DMS153 treated with DMSO at 0.1 percent for 48 hours (cell line): ENCODE results near the gene CCDC78.

Experiments used
- DNase-seq: peaks from one replicate; lab custom pipeline; 2025; ENCODE audit not compliant: unreplicated experiment; lab: John Stamatoyannopoulos, UW

The CCDC78 gene

GRCh38 chr16:711548-712320 lies 14.5 kb downstream of the CCDC78 start:
- peak; percentile 37 for DNase-seq

DNA sequence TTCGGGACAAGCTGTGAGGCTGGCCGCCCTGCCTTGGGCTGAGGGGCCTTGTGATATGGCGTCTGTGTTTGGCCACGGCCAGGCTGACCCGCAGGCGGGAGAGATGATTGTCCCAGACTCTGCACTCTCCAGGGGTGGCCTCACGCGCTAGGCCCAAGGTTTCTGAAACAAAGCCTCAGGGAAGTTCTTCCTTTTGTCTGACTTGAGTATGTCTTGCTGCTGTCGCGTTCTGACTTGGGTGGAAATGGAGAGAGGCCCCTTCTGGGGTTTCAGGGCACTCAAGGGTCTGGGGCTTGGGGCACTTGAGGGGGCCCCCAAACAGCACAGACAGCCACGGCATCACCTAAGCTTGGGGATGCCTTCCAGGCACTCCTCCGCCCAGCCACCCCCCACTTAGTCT lies 15.2 kb downstream of the CCDC78 start:
- no peak for DNase-seq

GRCh38 chr16:710500-711075 lies 15.7 kb downstream of the CCDC78 start:
- DNase-seq = no peak

GRCh38 chr16:709566-710499 lies 16.4 kb downstream of the CCDC78 start:
- DNase-seq = peak; percentile 72

- DNase-seq = no peak
Observed at GRCh38 chr16:708959-709358, 17.3 kb downstream of the CCDC78 start.

DNA sequence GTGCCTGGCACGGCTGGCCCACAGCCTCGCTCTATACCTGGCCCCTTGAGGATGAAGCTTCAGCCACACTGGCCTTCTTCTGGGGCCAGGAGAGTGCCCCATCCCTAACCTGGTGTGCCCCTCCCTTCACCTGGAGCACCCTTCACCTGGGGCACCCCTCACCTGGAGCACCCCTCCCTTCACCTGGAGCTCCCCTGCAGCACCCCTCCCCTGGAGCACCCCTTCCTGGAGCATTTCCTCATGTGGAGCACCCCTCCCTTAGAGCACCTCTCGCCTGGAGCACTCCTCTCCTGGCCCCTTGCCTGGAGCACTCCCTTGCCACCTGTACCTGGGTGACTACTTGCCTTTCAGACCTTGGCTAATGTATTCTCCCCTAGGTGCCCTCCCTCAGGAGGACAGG lies 18.2 kb downstream of the CCDC78 start:
- DNase-seq = no peak

DNA sequence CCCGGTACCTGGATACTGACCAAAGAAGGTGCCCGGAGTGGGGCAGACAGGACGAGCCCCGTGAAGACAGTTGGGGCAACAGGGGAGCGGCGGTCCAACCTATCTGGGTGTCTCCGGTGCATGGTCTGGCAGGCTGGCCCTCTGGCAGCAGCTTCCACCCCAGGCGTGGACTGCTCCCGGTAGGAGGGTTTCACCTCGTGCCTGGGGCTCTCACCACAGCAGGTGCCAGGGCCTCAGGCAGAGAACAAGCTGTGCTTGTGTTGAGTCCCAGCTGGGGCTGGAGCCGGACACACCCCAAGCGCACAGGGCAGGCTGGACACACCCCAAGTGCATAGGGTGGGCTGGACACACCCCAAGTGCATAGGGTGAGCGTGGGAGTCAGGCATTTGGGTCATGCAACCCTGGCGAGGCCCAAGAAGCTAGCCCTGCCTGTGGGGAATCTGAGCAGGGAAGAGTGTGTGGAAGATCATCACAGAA lies 19.1 kb downstream of the CCDC78 start:
- no peak for DNase-seq

DNA sequence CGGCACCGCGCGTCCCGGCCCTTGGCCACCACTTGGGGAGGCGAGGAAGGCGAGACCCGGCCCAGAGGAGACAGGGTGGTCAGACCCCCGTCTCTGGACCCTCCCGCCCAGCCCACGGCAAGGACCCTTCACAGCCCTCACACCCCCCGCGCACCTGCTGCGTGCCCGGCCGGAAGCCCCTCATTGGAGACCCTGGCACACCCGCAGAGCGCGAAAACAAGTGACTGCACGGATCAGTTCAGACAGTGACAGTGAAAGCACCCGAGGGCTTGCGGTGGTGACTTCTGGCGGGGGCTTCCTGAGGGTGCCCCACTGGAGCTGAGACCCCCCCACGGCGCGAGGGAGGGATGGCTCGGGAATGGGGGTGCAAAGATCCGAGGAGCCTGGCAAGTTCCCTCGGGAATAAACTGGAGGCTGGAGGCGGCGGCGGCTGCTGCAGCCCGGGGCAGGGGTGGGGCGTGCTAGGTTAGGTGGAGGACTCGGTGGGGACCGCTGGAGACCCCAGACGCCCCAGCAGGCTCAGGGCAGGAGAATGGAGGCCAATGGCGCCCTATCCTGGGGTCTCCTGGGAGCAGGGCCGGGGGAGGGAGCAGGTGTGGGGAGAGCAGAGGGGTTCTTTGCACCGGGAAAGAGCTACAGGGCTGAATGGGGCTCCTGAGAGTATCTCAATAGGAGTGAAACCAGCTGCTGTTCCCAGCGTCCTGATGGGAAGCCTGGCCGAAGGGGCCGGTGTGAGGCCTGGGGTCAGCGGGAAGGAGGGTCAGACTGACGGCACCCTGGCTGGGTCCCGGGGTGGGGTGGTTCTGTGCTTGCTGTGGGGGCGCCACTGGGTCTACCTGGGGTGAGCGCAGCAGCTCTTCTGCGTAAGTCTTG lies 19.8 kb downstream of the CCDC78 start:
- no peak for DNase-seq

GRCh38 chr16:705431-706188 lies 20.6 kb downstream of the CCDC78 start, which contains the start of gene FBXL16:
FBXL16 (minus strand) TSS chr16:705801; CDS start chr16:697405, 8,396 bp downstream.
- no peak for DNase-seq

DNA sequence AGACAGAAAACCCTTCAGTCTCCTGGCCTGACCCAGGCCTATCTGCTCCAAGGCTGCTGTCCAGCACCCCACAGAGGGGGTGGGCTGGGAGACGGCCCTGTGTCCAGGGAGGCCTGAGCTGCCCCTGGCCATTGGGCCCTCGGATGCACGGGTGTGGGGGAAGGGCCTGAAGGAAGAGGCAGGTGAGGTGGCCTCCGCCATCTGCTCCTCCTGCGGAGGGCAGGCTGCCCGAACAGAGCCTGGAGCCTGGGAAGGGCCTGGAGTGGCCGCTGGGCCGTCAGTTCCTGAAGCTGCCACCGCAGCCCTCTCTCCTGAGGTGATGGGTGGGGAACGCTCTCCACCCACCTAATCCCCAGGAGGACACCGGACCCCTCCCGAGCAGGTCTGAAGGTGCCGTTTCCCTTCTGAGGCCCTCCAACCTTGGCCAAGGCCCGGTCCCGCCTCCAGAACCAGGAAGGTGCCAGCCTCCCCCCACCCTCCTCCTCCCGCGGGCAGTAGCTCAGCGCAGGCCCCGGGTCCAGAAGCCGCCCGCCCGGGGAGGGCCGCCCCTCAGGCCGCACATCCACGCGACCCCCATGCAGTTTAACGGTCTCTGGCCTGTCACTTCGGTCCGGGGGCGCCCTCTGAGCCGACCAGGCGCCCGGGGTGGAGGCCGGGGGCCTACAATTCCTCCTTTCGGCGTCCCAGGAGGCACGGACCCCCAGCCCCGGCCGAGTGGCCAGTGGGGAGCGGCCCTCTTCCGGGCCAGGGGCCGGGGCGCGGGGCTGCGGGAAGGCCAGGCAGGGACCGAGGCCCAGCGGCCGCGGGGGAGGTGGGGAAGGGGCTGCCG lies 21.5 kb downstream of the CCDC78 start:
- no peak for DNase-seq

- no peak for DNase-seq
Observed at GRCh38 chr16:704047-704446, 22.2 kb downstream of the CCDC78 start.

GRCh38 chr16:703406-703805 lies 22.8 kb downstream of the CCDC78 start:
- no peak for DNase-seq

DNA sequence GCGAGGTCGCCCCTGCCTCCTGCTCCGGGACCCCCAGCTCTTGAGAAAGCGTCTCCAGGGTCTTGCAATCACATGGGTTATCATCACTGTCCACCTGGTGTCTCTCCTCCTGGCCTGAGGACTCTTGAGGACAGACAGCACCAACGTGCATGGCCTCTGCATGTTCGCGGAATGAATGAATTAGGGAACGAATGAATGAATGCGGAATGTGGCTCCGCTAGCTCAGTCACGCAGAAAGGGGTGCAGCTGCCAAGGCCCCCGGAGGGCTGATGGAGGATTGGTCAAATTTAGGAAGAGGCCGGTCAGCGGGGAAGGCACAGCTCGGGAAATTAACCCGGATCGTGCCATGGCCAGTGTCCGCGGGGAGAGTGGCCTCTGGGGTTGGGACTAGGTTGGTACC lies 23.9 kb downstream of the CCDC78 start:
- no peak for DNase-seq

DNA sequence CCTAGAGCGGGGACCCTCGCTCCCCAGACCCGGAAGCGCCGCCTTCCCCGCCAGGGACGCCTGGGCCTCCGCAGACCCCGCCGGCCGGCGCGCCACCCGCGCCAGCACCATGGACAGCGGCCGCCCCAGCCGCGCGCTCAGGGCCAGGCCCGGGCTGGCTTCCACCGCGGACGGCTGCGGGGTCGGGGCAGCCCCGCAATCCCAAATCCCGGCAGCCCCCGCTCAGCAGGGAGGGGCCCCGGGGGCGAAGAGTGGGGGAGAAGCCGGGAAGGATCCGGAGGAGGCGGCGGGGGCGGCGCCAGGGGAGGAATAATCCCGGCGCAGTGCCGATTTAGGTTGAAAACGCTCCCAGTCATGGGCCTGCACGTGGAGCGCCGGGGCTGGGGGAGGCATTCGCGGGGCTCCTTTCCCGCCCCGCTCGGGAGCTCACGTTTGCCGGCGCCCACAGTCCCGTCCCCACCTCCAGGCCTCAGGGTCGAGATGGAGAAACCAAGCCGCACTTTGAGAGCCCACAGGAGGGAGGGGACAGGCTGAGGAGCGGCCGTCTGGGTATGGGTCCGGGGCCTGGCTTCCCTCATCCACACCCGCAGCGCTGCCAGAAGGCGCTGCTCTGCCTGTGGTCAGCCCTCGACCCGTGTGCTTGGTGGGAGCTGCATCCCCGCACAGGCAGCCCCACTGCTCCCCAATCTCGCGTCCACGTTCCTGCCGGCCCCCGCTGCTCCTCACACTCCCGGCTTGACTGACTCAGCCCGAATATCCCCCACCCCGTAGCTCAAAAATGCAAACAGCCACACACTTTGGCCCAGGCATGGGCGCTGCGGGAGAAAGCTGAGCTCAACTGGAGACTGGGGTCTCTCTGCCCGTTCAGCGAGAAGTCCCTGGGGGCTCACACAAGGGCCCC lies 25.3 kb downstream of the CCDC78 start:
- no peak for DNase-seq

DNA sequence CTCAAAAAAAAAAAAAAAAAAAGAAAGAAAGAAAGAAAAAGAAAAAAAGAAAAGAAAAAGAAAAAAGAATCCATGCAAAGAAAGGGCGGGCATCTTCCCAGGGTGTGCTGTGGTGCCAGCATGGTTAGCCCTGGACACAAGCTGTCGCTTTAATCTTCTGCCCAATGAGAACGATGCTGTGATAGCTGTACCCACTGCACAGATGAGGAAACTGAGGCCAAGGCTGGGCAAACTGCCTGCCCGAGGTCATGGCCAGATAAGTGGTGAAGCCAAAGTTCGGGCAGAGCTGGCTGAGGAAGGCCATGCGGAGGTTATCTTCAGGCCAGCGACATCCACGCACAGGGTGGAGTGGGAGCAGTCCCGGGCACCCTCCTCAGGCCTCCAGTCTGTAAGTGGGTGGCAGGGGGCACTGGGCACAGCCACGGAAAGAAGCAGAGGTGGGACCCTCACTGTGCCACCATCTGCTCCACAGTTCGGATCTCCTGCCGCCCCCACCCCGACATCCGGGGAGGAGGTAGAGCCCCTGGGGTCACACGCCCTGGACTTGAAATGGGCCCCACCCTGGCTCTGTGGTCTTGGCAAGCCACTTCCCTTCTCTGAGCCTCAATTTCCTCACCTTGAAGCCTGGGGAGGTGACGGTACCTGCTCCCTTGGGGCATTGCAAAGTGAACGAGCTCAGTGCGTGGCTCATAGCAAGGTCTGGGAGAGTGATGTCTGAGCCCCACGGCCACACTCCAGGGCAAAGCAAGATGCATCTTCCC lies 27.2 kb downstream of the CCDC78 start:
- no peak for DNase-seq

GRCh38 chr16:695355-696089 lies 30.7 kb downstream of the CCDC78 start:
- DNase-seq = peak; percentile 94
